ENCODE results near the gene FGD2. TPM values are rescaled to one million over a fixed set of nuclear protein-coding genes. Genes with fewer than 3 reads are reported as not detected.

The FGD2 gene
- total and polyA plus RNA-seq, 2 of the 8 experiments (the other 6 are each of a cell fraction or from before 2014, with no cell fraction given), result 0.12 to 0.32 TPM

DNA sequence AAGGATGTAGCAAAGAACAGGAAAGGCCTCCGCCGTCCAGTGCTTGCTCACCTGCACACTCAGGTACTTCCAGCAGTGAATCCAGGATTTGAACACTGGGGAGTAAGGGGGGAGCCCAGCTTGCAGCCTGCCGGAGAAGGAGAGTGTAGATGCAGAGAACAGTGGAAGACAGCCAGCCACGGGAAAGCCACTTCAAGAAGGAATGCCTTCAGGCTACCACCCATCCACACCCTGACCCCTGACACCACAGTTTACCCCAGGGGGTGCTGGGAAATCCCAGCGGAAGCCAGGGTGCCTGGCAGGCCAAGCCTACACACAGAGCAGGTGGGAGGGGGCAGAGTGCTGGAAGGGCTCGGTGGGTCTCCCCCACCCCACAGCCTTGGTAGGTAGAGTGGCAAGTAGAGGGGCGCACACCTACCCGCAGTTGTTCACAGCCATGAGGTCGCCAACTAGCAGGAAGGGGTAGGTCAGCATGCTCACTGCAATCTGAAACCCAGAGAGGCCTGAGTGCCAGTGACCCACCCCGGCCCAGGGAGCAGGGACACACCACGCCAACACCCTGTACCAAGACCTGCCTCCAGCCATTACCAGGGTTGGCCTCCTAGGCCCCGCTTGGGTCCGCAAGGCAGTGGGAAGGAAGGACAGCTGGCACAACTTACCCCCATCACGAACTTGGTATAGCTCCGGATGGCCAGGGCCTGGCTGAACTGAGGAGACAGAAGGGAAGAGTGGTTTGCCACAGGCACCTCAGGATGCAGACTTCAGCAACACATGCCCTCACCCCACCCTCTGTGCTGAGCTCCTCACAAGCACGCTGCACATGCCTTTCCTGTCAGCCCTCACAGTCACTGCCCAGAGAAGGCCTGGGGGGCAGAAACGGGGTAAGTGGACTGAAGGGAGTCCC lies 35.2 kb upstream of the FGD2 start (continued):
- TF ChIP-seq CBX8 (IDR thresholded peaks at IDR 0.05; ENCODE audit: borderline replicate concordance, low read depth, low read length) (no peak), RNF2 (IDR thresholded peaks at IDR 0.05; ENCODE audit: borderline replicate concordance, low read depth, low read length, missing control alignments, poor library complexity, severe bottlenecking) (no peak), TEAD4 (IDR thresholded peaks at IDR 0.05; ENCODE audit: low read depth, low read length) (no peak), CREB1 (IDR thresholded peaks at IDR 0.05) (no peak), BRCA1 (IDR thresholded peaks at IDR 0.05; ENCODE audit: low read depth, low read length) (no peak), CBX5 (IDR thresholded peaks at IDR 0.05; ENCODE audit: low read depth, low read length) (no peak), ASH2L (IDR thresholded peaks at IDR 0.05; ENCODE audit: low read length) (no peak), SP2 (IDR thresholded peaks at IDR 0.05; ENCODE audit: low read length) (no peak), EZH2 (IDR thresholded peaks at IDR 0.05; ENCODE audit: low read depth, low read length, severe bottlenecking) (no peak), TAF7 (optimal IDR thresholded peaks at IDR 0.05; ENCODE audit: borderline replicate concordance, low read depth, low read length) (no peak)

All from H1 (cell line).